CD14-positive monocyte (primary cell): Measurements from ENCODE around the gene PSMB5. TPM values are rescaled to one million over a fixed set of nuclear protein-coding genes. Genes with fewer than 3 reads are reported as not detected.
A peak's percentile ranks its signal among the peaks of the same experiment; 100 is the strongest.

Experiments
- DNase-seq, 3 donors: peaks; one replicate each; pipeline ENCODE4 v3.0.0-alpha.2; 2011 to 2022
- H2AFZ ChIP-seq: 2 replicates; pipeline ENCODE4 v1.6.0; 2012; ENCODE audit warnings: mild to moderate bottlenecking, low read depth, low read length, inconsistent platforms; ENCODE audit not compliant: insufficient read depth, poor library complexity, severe bottlenecking
- H3K27ac ChIP-seq, 2 donors: 1 replicate in 1 of 2; 2 replicates in 1 of 2; pipeline ENCODE4 v1.5.1; 2012 to 2013; ENCODE audit warnings: low read length in 2 of 2, control low read depth in 1 of 2, inconsistent platforms in 1 of 2, low read depth in 1 of 2, mild to moderate bottlenecking in 1 of 2
- H3K27me3 ChIP-seq, 2 donors: one replicate each; pipeline versions ENCODE4 v1.6.0 to v1.6.1; 2011 to 2013; ENCODE audit warnings: low read length in 2 of 2; ENCODE audit not compliant: control insufficient read depth in 2 of 2, insufficient read depth in 2 of 2
- H3K36me3 ChIP-seq, 2 donors: replicated peaks in 1 of 2; 1 replicate in 1 of 2; 2 replicates in 1 of 2; pipeline versions ENCODE4 v1.5.1 to v1.6.1; 2012 to 2013; ENCODE audit warnings: low read length in 2 of 2, control low read depth in 1 of 2, inconsistent platforms in 1 of 2, mild to moderate bottlenecking in 1 of 2; ENCODE audit not compliant: insufficient read depth in 2 of 2, control insufficient read depth in 1 of 2
- H3K4me1 ChIP-seq, 2 donors: 1 replicate in 1 of 2; 2 replicates in 1 of 2; pipeline versions ENCODE4 v1.5.1 to v1.6.1; 2012 to 2013; ENCODE audit warnings: low read length in 2 of 2, control low read depth in 1 of 2, inconsistent platforms in 1 of 2, mild to moderate bottlenecking in 1 of 2, moderate library complexity in 1 of 2; ENCODE audit not compliant: insufficient read depth in 2 of 2, control insufficient read depth in 1 of 2
- H3K4me2 ChIP-seq: replicated peaks from 2 replicates; pipeline ENCODE3; 2012; ENCODE audit warnings: low read length, moderate library complexity, mild to moderate bottlenecking; ENCODE audit not compliant: poor library complexity, severe bottlenecking; ENCODE audit errors: extremely low read depth
- H3K4me3 ChIP-seq, 3 experiments: fragments of 200-600 bp in 1 of 3; sonication (generic) in 1 of 3; replicated peaks in 1 of 3; 1 replicate in 2 of 3; 2 replicates in 1 of 3; pipeline ENCODE4 v1.5.1; 2011 to 2013; ENCODE audit warnings: low read length in 3 of 3, mild to moderate bottlenecking in 3 of 3, control low read depth in 2 of 3, low read depth in 2 of 3, inconsistent platforms in 1 of 3, moderate library complexity in 1 of 3
- H3K79me2 ChIP-seq: 2 replicates; pipeline ENCODE4 v1.6.0; 2012; ENCODE audit warnings: mild to moderate bottlenecking, control low read depth, inconsistent platforms, low read length, moderate library complexity; ENCODE audit not compliant: insufficient read depth
- H3K9ac ChIP-seq: 2 replicates; pipeline ENCODE4 v1.6.0; 2017; ENCODE audit warnings: low read length, mild to moderate bottlenecking; ENCODE audit not compliant: insufficient read depth, poor library complexity, severe bottlenecking
- H3K9me3 ChIP-seq, 2 donors: replicated peaks in 1 of 2; 1 replicate in 1 of 2; 2 replicates in 1 of 2; pipeline versions ENCODE4 v1.5.1 to v1.6.1; 2012 to 2013; ENCODE audit warnings: low read length in 2 of 2, control low read depth in 1 of 2; ENCODE audit not compliant: control insufficient read depth in 1 of 2, insufficient read depth in 1 of 2
- H4K20me1 ChIP-seq: 2 replicates; pipeline ENCODE4 v1.6.0; 2012; ENCODE audit warnings: mild to moderate bottlenecking, low read length, control low read depth, moderate library complexity; ENCODE audit not compliant: insufficient read depth
- H3K27ac Mint-ChIP-seq, 7 donors: one replicate each; pipeline ENCODE4 v1.8.0; 2020; ENCODE audit warnings: mild to moderate bottlenecking in 7 of 7, mixed read lengths in 7 of 7, moderate library complexity in 6 of 7, inconsistent platforms in 2 of 7
- H3K27me3 Mint-ChIP-seq, 3 donors: one replicate each; pipeline ENCODE4 v1.8.0; 2021 to 2022; ENCODE audit warnings: low read depth in 3 of 3, mild to moderate bottlenecking in 3 of 3, mixed read lengths in 3 of 3, moderate library complexity in 3 of 3, inconsistent platforms in 1 of 3
- H3K36me3 Mint-ChIP-seq, 2 donors: one replicate each; pipeline ENCODE4 v1.8.0; 2020; ENCODE audit warnings: mixed read lengths in 2 of 2, inconsistent platforms in 1 of 2, mild to moderate bottlenecking in 1 of 2
- H3K4me1 Mint-ChIP-seq: one replicate; pipeline ENCODE4 v1.8.0; 2020; ENCODE audit warnings: mild to moderate bottlenecking, mixed read lengths
- H3K4me3 Mint-ChIP-seq, 2 donors: one replicate each; pipeline ENCODE4 v1.8.0; 2020; ENCODE audit warnings: mild to moderate bottlenecking in 2 of 2, mixed read lengths in 2 of 2, moderate library complexity in 1 of 2
- H3K9me3 Mint-ChIP-seq, 7 donors: one replicate each; pipeline ENCODE4 v1.8.0; 2020 to 2022; ENCODE audit warnings: mixed read lengths in 7 of 7, mild to moderate bottlenecking in 6 of 7, moderate library complexity in 6 of 7, inconsistent platforms in 2 of 7
- CTCF ChIP-seq: fragments of 200-600 bp; IDR thresholded peaks from one replicate; pipeline ENCODE4 v1.8.0; 2022; ENCODE audit warnings: antibody characterized with exemption, mild to moderate bottlenecking
- WGBS: methylation state at CpG from one replicate; pipeline ENCODE4 v1.1.5; 2013; ENCODE audit warnings: missing lambda C conversion rate; ENCODE audit not compliant: insufficient coverage; 5-methylcytosine and 5-hydroxymethylcytosine counted together
- intact Hi-C, 2 donors: fragments of 100-400 bp; cut with micrococcal nuclease; formaldehyde crosslinking; loops; one replicate each; pipeline versions ENCODE4 v1.15.0 to v1.15.1; 2023
- polyA plus RNA-seq, 3 donors: library from polyadenylated mRNA; depleted of rRNA in 1 of 3; unstranded in 2 of 3; stranded (reverse) in 1 of 3; fragments of 300-500 nt in 2 of 3; fragments of >200 nt in 1 of 3; fragmentation: Illumina TruSeq in 2 of 3; gene quantifications; 1 replicate in 2 of 3; 2 replicates in 1 of 3; pipeline ENCODE4 v1.2.3, GENCODE V29; 2012 to 2021

The PSMB5 gene
- polyA plus RNA-seq, 3 donors = 16.8 to 61.8 (median 57.6) TPM

GRCh38 chr14:22980672-22981089, 54.0 kb downstream of the PSMB5 start:
- no peak overlapping the region for H3K9ac ChIP-seq
- H3K4me1 ChIP-seq = peaks cover 25 to 27% of the 10 kb centered on the region in 2 donors
- peak overlapping the region in 1 of 3 experiments; percentile 77 for H3K4me3 ChIP-seq
- peaks cover 33 to 57% of the 10 kb centered on the region in 2 donors for H3K27me3 ChIP-seq
- H3K4me1 Mint-ChIP-seq = peaks cover 6% of the 10 kb centered on the region
- H3K4me3 Mint-ChIP-seq = peak overlapping the region; percentile 56 to 79
- no peak overlapping the region for H3K27ac Mint-ChIP-seq
- intact Hi-C loops = loop anchor here in 1 of 2 donors (5.0 to 10.0 kb wide), 2 partner anchors 46 to 413 kb away; no protein-coding TSS in a partner anchor
- H4K20me1 ChIP-seq = no peaks in the 10 kb centered on the region
- no peaks in the 10 kb centered on the region for H3K36me3 ChIP-seq
- peaks cover 0 to 8% (median 3%) of the 10 kb centered on the region in 7 donors for H3K9me3 Mint-ChIP-seq
- peaks cover 33 to 45% (median 40%) of the 10 kb centered on the region in 3 donors for H3K27me3 Mint-ChIP-seq
- H3K79me2 ChIP-seq = no peaks in the 10 kb centered on the region
- H3K36me3 Mint-ChIP-seq = peaks cover 0 to 3% of the 10 kb centered on the region in 2 donors
- DNase-seq = no peak
- no peak for TF ChIP-seq CTCF
- WGBS = under 1% methylated on average over 37 of the region's 41 CpGs
- peaks cover 0 to 4% of the 10 kb centered on the region in 2 donors for H3K9me3 ChIP-seq
- H2AFZ ChIP-seq = peak overlapping the region; percentile 92
- no peak overlapping the region for H3K27ac ChIP-seq
- peak overlapping the region; percentile 93 for H3K4me2 ChIP-seq

GRCh38 chr14:22979748-22980392, 54.8 kb downstream of the PSMB5 start:
- Histone ChIP-seq H3K9me3 (peaks cover 0 to 4% of the 10 kb centered on the region in 2 donors), H3K9ac (no peak overlapping the region), H3K36me3 (no peaks in the 10 kb centered on the region), H3K4me3 (no peak overlapping the region), H3K27me3 (peaks cover 33 to 57% of the 10 kb centered on the region in 2 donors), H2AFZ (no peak overlapping the region), H3K4me2 (no peak overlapping the region), H4K20me1 (no peaks in the 10 kb centered on the region), H3K4me1 (peaks cover 25 to 27% of the 10 kb centered on the region in 2 donors), H3K79me2 (no peaks in the 10 kb centered on the region), H3K27ac (no peak overlapping the region)
- intact Hi-C loops = loop anchor here in 1 of 2 donors (5.0 to 10.0 kb wide), 2 partner anchors 45 to 413 kb away; no protein-coding TSS in a partner anchor
- no peak for TF ChIP-seq CTCF
- Mint-ChIP-seq H3K36me3 (no peaks in the 10 kb centered on the region), H3K27me3 (peaks cover 34 to 47% (median 40%) of the 10 kb centered on the region in 3 donors), H3K4me3 (peak overlapping the region; percentile 20 to 79), H3K4me1 (peaks cover 6% of the 10 kb centered on the region), H3K9me3 (peaks cover 0 to 7% (median 3%) of the 10 kb centered on the region in 7 donors), H3K27ac (no peak overlapping the region)
- WGBS = no CpG with 5 or more reads among the region's 8 CpGs
- no peak for DNase-seq
